ENCODE data around the gene RPS21. TPM values are rescaled to one million over a fixed set of nuclear protein-coding genes. Genes with fewer than 3 reads are reported as not detected.

The RPS21 gene
- total and polyA plus RNA-seq, 2 of the 4 experiments (the other 2 are of a cell fraction): 2,710 to 4,298 TPM

GRCh38 chr20:62408640-62409039, 21.7 kb downstream of the RPS21 start (continued):
- TF ChIP-seq RFX5 (IDR thresholded peaks at IDR 0.05; ENCODE audit: low read depth, low read length): no peak

GRCh38 chr20:62409086-62409853, 22.4 kb downstream of the RPS21 start:
- Histone ChIP-seq H4K5ac (ENCODE audit: low read depth, low read length) (no peak overlapping the region), H3K4me3 (ENCODE audit: insufficient read depth, low read depth, low read length) (no peak overlapping the region), H3K14ac (replicated peaks; ENCODE audit: low read depth, low read length) (no peak overlapping the region), H3K9ac (ENCODE audit: low read depth, low read length) (no peak overlapping the region), H3K27me3 (ENCODE audit: control insufficient read depth, insufficient read depth, low read length) (peaks cover 8% of the 10 kb centered on the region; the same call in 1 of the 2 replicates), H3K9me3 (ENCODE audit: control insufficient read depth, insufficient read depth, low read length) (no peaks in the 10 kb centered on the region), H4K91ac (ENCODE audit: insufficient read depth, low read depth, low read length) (no peak overlapping the region), H3K18ac (ENCODE audit: low read depth, low read length) (no peak overlapping the region), H3K23ac (ENCODE audit: low read depth, low read length) (no peak overlapping the region), H3K9me1 (ENCODE audit: insufficient read depth, low read length) (no peaks in the 10 kb centered on the region), H2AK5ac (ENCODE audit: low read depth, low read length) (no peak overlapping the region), H3K4ac (ENCODE audit: low read depth, low read length) (no peak overlapping the region), H2AK9ac (replicated peaks; ENCODE audit: low read depth, low read length, poor library complexity) (no peak overlapping the region), H3K79me1 (ENCODE audit: low read depth in 1 of 2, low read length in 2 of 2) (peaks cover 7 to 14% of the 10 kb centered on the region in 2 experiments; a peak in 1 of 4 replicates), H2BK15ac (ENCODE audit: low read depth, low read length) (no peak overlapping the region), H4K20me1 (ENCODE audit: insufficient read depth, low read length) (no peaks in the 10 kb centered on the region; the same call in 1 of the 2 replicates), H2BK20ac (ENCODE audit: low read depth, low read length) (no peak overlapping the region), H4K8ac (ENCODE audit: low read depth in 2 of 2, low read length in 2 of 2) (no peak overlapping the region), H3K27ac (ENCODE audit: insufficient read depth, low read length) (no peak overlapping the region), H3K36me3 (ENCODE audit: control insufficient read depth, insufficient read depth, low read length) (no peaks in the 10 kb centered on the region), H3K4me2 (ENCODE audit: low read depth, low read length) (no peak overlapping the region), H2BK5ac (ENCODE audit: low read depth, low read length, poor library complexity, severe bottlenecking) (no peak overlapping the region), H3K56ac (ENCODE audit: extremely low read depth, insufficient read depth, low read length) (no peak overlapping the region), H3K4me1 (ENCODE audit: control insufficient read depth, insufficient read depth, low read length) (peaks cover 6% of the 10 kb centered on the region; the same call in 1 of the 2 replicates), H2AFZ (replicated peaks; ENCODE audit: low read length, poor library complexity) (no peak overlapping the region), H2BK120ac (ENCODE audit: low read depth, low read length) (no peak overlapping the region)
- CTCF ChIA-PET: no interaction called here
- in situ Hi-C loops (cut with MboI; ENCODE audit: low sequenced_read_pairs): no loop called here
- WGBS, 2 experiments (ENCODE audit: extremely low coverage in 2 of 2, insufficient read length in 1 of 2): 77% methylated on average over 8 of the region's 12 CpGs; no CpG with 5 or more reads in 1 of the 2 experiments
- dilution Hi-C loops (cut with HindIII; ENCODE audit: low sequenced_read_pairs, unreplicated experiment): no loop called here
- intact Hi-C loops (cut with micrococcal nuclease): no loop called here
- BruUV-seq (replicated peaks): no TSS peak
- POLR2A ChIA-PET (ENCODE audit: unreplicated experiment): interaction anchor here (0.6 kb wide), 1 partner anchor 10 kb away, joined by 3 read pairs; no protein-coding TSS in a partner anchor
- ATAC-seq (ENCODE audit: low read depth): no peak
- DNase-seq: no peak
- TF ChIP-seq RFX5 (IDR thresholded peaks at IDR 0.05; ENCODE audit: low read depth, low read length): no peak
- no peak for TF ChIP-seq MAFK (IDR thresholded peaks at IDR 0.05; ENCODE audit: low read depth, low read length)
- TF ChIP-seq SMC3 (IDR thresholded peaks at IDR 0.05; ENCODE audit: low read depth, low read length): no peak
- no peak for TF ChIP-seq RAD21 (IDR thresholded peaks at IDR 0.05; ENCODE audit: low read length)
- TF ChIP-seq BHLHE40 (IDR thresholded peaks at IDR 0.05; ENCODE audit: low read depth, low read length): no peak
- no peak for TF ChIP-seq FOS (IDR thresholded peaks at IDR 0.05; ENCODE audit: low read depth, low read length)
- no peak for TF ChIP-seq CTCF (conservative IDR thresholded peaks at IDR 0.05; ENCODE audit: low read depth, low read length)
- no peak for TF ChIP-seq NFE2L2 (IDR thresholded peaks at IDR 0.05; ENCODE audit: low read depth, low read length)
- TF ChIP-seq RCOR1 (IDR thresholded peaks at IDR 0.05; ENCODE audit: insufficient replicate concordance, low read length): no peak
- TF ChIP-seq CHD1 (IDR thresholded peaks at IDR 0.05; ENCODE audit: low read depth, low read length): no peak
- TF ChIP-seq POLR2A (IDR thresholded peaks at IDR 0.05; ENCODE audit: low read depth, low read length): no peak
- TF ChIP-seq CEBPB (IDR thresholded peaks at IDR 0.05; ENCODE audit: low read depth, low read length): no peak
- TF ChIP-seq ELK1 (IDR thresholded peaks at IDR 0.05; ENCODE audit: borderline replicate concordance, low read depth, low read length): no peak
- TF ChIP-seq MAZ (IDR thresholded peaks at IDR 0.05; ENCODE audit: borderline replicate concordance, low read depth, low read length): no peak

Measured in IMR-90 (cell line).